ENCODE measurements around the gene KHDC1L.
"Not testable (repeated sequence)": the region's sequence is repeated elsewhere in the genome, so short reads cannot be mapped to it uniquely, and the experiment has no call there.

The KHDC1L gene

GRCh38 chr6:73204252-73204651 is 21.0 kb downstream of the KHDC1L start:
- no peak for DNase-seq (ENCODE audit: low spot score)

- no peak for DNase-seq (ENCODE audit: low spot score)
These were observed 22.2 kb downstream of the KHDC1L start for GRCh38 chr6:73203098-73203497.

GRCh38 chr6:73200735-73201134 is 24.6 kb downstream of the KHDC1L start:
- DNase-seq (ENCODE audit: low spot score), result no peak

GRCh38 chr6:73200247-73200646 is 25.0 kb downstream of the KHDC1L start:
- no peak for DNase-seq (ENCODE audit: low spot score)

- no peak for DNase-seq (ENCODE audit: low spot score)
These were observed 30.6 kb downstream of the KHDC1L start for GRCh38 chr6:73194744-73195143.

GRCh38 chr6:73193302-73193701 is 32.0 kb downstream of the KHDC1L start:
- not testable (repeated sequence) for DNase-seq (ENCODE audit: low spot score)

GRCh38 chr6:73182021-73182607 is 43.2 kb downstream of the KHDC1L start:
- no peak for DNase-seq (ENCODE audit: low spot score)

- peak; percentile 55 for DNase-seq (ENCODE audit: low spot score)
These were observed 44.3 kb downstream of the KHDC1L start for GRCh38 chr6:73180763-73181619.

- DNase-seq (ENCODE audit: low spot score), result no peak
These were observed 45.1 kb downstream of the KHDC1L start for GRCh38 chr6:73180076-73180738.

GRCh38 chr6:73177221-73177944 is 47.9 kb downstream of the KHDC1L start:
- no peak for DNase-seq (ENCODE audit: low spot score)

- DNase-seq (ENCODE audit: low spot score), result no peak
These were observed 49.2 kb downstream of the KHDC1L start for GRCh38 chr6:73176057-73176456.

GRCh38 chr6:73174646-73175045 is 50.6 kb downstream of the KHDC1L start:
- no peak for DNase-seq (ENCODE audit: low spot score)

All from globus pallidus (tissue), 1 donor.